ENCODE data around the gene LRRC4C.
A peak's percentile ranks its signal among the peaks of the same experiment; 100 is the strongest.

The LRRC4C gene

DNA sequence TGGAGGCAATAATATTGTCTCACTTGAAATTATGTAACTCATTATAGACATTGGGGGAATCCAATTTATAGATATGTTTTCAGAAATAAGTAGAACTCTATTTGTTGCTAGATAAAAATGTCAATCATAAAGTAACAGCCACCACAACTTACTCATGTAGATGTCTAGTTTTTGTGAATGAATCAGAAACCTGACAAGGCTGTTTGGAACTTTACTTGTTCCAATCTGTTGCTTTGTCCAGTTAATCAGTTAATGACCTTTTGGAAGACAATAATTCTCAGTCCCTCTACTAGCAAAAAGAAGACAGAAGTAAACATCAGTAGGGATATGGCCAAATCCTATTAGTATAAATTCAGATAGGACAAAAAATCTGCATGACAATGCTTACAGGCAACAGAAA is 1143.3 kb downstream of the LRRC4C start:
- no peaks in the 10 kb centered on the region for H3K36me3 ChIP-seq (ENCODE audit: control insufficient read depth in 1 of 2, insufficient read depth in 2 of 2, low read length in 2 of 2)
- no peak for DNase-seq
- H4K8ac ChIP-seq (ENCODE audit: low read depth, low read length) = no peak overlapping the region
- no peak overlapping the region for H2AFZ ChIP-seq (ENCODE audit: insufficient read depth, low read length, poor library complexity)
- no peak overlapping the region for H3K14ac ChIP-seq (ENCODE audit: low read length)
- H3K79me2 ChIP-seq (ENCODE audit: control insufficient read depth, insufficient read depth, low read length, poor library complexity) = no peaks in the 10 kb centered on the region
- no peak overlapping the region for H3K4me3 ChIP-seq (ENCODE audit: low read depth, low read length)
- H4K91ac ChIP-seq (ENCODE audit: low read depth, low read length) = no peak overlapping the region
- H3K23ac ChIP-seq (ENCODE audit: low read length) = no peak overlapping the region
- no peak overlapping the region for H2BK120ac ChIP-seq (ENCODE audit: insufficient read depth, low read length, poor library complexity)
- no peak overlapping the region for H3K4ac ChIP-seq (ENCODE audit: low read depth, low read length)
- no peak overlapping the region for H3K27ac ChIP-seq (ENCODE audit: low read depth, low read length)
- H4K12ac ChIP-seq (ENCODE audit: low read depth, low read length) = no peak overlapping the region
- no peaks in the 10 kb centered on the region for H3K9me3 ChIP-seq (ENCODE audit: insufficient read depth, low read depth, low read length)
- no peak overlapping the region for H2BK12ac ChIP-seq (ENCODE audit: low read length)
- no peaks in the 10 kb centered on the region for H3K79me1 ChIP-seq (ENCODE audit: low read length)
- no peak overlapping the region for H2AK5ac ChIP-seq (ENCODE audit: low read length)
- H3K27me3 ChIP-seq (ENCODE audit: insufficient read depth, low read length) = no peaks in the 10 kb centered on the region
- H2BK5ac ChIP-seq (ENCODE audit: low read depth, low read length, poor library complexity) = no peak overlapping the region
- no peak overlapping the region for H3K9ac ChIP-seq (ENCODE audit: low read length)
- no peak overlapping the region for H3K4me2 ChIP-seq (ENCODE audit: low read length)
- no peaks in the 10 kb centered on the region for H3K4me1 ChIP-seq (ENCODE audit: control insufficient read depth in 1 of 2, insufficient read depth in 2 of 2, low read length in 2 of 2)
- H3K18ac ChIP-seq (ENCODE audit: low read length) = no peak overlapping the region

GRCh38 chr11:40315122-40315521 is 1144.3 kb downstream of the LRRC4C start:
- no peak overlapping the region for H2AFZ ChIP-seq (ENCODE audit: insufficient read depth, low read length, poor library complexity)
- H3K14ac ChIP-seq (ENCODE audit: low read length) = no peak overlapping the region
- no peak overlapping the region for H4K12ac ChIP-seq (ENCODE audit: low read depth, low read length)
- H3K18ac ChIP-seq (ENCODE audit: low read length) = no peak overlapping the region
- no peaks in the 10 kb centered on the region for H3K4me1 ChIP-seq (ENCODE audit: control insufficient read depth in 1 of 2, insufficient read depth in 2 of 2, low read length in 2 of 2)
- no peak overlapping the region for H3K4me3 ChIP-seq (ENCODE audit: low read depth, low read length)
- no peaks in the 10 kb centered on the region for H3K27me3 ChIP-seq (ENCODE audit: insufficient read depth, low read length)
- no peak overlapping the region for H3K9ac ChIP-seq (ENCODE audit: low read length)
- H2BK120ac ChIP-seq (ENCODE audit: insufficient read depth, low read length, poor library complexity) = no peak overlapping the region
- H2BK12ac ChIP-seq (ENCODE audit: low read length) = no peak overlapping the region
- no peak for DNase-seq
- no peak overlapping the region for H3K27ac ChIP-seq (ENCODE audit: low read depth, low read length)
- H4K8ac ChIP-seq (ENCODE audit: low read depth, low read length) = no peak overlapping the region
- no peaks in the 10 kb centered on the region for H3K36me3 ChIP-seq (ENCODE audit: control insufficient read depth in 1 of 2, insufficient read depth in 2 of 2, low read length in 2 of 2)
- H2AK5ac ChIP-seq (ENCODE audit: low read length) = no peak overlapping the region
- no peaks in the 10 kb centered on the region for H3K9me3 ChIP-seq (ENCODE audit: insufficient read depth, low read depth, low read length)
- H3K79me1 ChIP-seq (ENCODE audit: low read length) = no peaks in the 10 kb centered on the region
- no peak overlapping the region for H4K91ac ChIP-seq (ENCODE audit: low read depth, low read length)
- no peak overlapping the region for H2BK5ac ChIP-seq (ENCODE audit: low read depth, low read length, poor library complexity)
- no CpG with 5 or more reads among the region's 1 CpG for WGBS (ENCODE audit: extremely low coverage, insufficient coverage, insufficient read length)
- H3K4ac ChIP-seq (ENCODE audit: low read depth, low read length) = no peak overlapping the region
- no peak overlapping the region for H3K23ac ChIP-seq (ENCODE audit: low read length)
- H3K4me2 ChIP-seq (ENCODE audit: low read length) = no peak overlapping the region
- no peaks in the 10 kb centered on the region for H3K79me2 ChIP-seq (ENCODE audit: control insufficient read depth, insufficient read depth, low read length, poor library complexity)

DNA sequence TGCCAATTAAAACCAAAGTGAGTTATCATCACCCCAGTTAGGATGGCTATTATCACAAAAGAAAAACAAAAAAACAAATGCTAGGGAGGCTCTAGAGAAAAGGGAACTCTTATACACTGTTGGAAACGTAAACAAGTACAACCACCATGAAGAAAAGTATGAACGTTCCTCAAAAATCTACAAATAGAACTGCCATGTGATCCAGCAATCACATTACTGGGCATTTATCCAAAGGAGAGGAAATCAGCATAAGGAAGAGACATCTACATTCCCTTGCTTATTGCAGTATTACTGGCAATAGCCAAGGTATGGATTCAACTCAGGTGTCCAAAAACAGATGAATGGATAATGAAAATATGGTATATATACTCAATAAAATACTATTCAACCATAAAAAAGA is 1145.1 kb downstream of the LRRC4C start:
- Histone ChIP-seq H4K12ac (ENCODE audit: low read depth, low read length) (no peak overlapping the region), H3K14ac (ENCODE audit: low read length) (no peak overlapping the region), H3K79me1 (ENCODE audit: low read length) (no peaks in the 10 kb centered on the region), H3K23ac (ENCODE audit: low read length) (no peak overlapping the region), H4K8ac (ENCODE audit: low read depth, low read length) (no peak overlapping the region), H3K18ac (ENCODE audit: low read length) (no peak overlapping the region), H3K4me2 (ENCODE audit: low read length) (no peak overlapping the region), H2BK5ac (ENCODE audit: low read depth, low read length, poor library complexity) (no peak overlapping the region), H3K4me3 (ENCODE audit: low read depth, low read length) (no peak overlapping the region), H3K27ac (ENCODE audit: low read depth, low read length) (no peak overlapping the region), H2BK12ac (ENCODE audit: low read length) (no peak overlapping the region), H2AFZ (ENCODE audit: insufficient read depth, low read length, poor library complexity) (no peak overlapping the region), H3K4me1 (ENCODE audit: control insufficient read depth in 1 of 2, insufficient read depth in 2 of 2, low read length in 2 of 2) (no peaks in the 10 kb centered on the region), H4K91ac (ENCODE audit: low read depth, low read length) (no peak overlapping the region), H3K4ac (ENCODE audit: low read depth, low read length) (no peak overlapping the region), H3K9ac (ENCODE audit: low read length) (no peak overlapping the region), H2BK120ac (ENCODE audit: insufficient read depth, low read length, poor library complexity) (no peak overlapping the region), H3K36me3 (ENCODE audit: control insufficient read depth in 1 of 2, insufficient read depth in 2 of 2, low read length in 2 of 2) (no peaks in the 10 kb centered on the region), H3K27me3 (ENCODE audit: insufficient read depth, low read length) (no peaks in the 10 kb centered on the region), H3K79me2 (ENCODE audit: control insufficient read depth, insufficient read depth, low read length, poor library complexity) (no peaks in the 10 kb centered on the region), H3K9me3 (ENCODE audit: insufficient read depth, low read depth, low read length) (no peaks in the 10 kb centered on the region), H2AK5ac (ENCODE audit: low read length) (no peak overlapping the region)
- no peak for DNase-seq
- WGBS (ENCODE audit: extremely low coverage, insufficient coverage, insufficient read length) = no CpG with 5 or more reads among the region's 2 CpGs

DNA sequence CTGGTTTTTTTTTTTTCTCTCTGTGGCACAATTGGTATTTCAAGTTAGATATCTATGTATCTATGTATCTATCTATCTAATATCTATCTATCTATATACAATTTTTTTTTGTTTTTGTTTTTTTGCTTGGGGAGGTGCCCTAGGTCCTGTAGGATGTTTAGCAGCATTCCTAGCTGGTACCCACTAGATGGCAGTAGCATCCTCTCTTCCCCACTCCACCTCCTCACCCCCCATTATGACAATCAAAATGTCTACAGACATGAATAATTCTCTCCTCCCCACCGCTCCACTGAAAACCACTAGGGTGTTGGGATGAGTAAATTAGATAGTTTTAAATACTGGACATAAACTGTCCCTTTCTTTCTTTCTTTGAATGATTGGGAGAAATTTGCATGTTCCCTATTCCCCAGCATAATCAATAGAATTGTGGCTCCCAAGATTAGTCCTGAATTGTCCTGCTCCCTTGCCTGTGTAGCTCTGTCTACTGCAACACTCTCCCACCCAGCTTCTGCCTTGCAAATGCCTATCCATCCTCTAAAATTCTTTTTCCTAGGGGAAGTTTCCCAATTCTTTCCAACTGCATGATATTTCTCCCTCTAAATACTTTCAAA is 1152.4 kb downstream of the LRRC4C start:
- DNase-seq = peak in 1 of 2 donors; percentile 7
- Histone ChIP-seq H2BK120ac (ENCODE audit: insufficient read depth, low read length, poor library complexity) (no peak overlapping the region), H3K4me3 (ENCODE audit: low read depth, low read length) (no peak overlapping the region), H3K36me3 (ENCODE audit: control insufficient read depth in 1 of 2, insufficient read depth in 2 of 2, low read length in 2 of 2) (no peaks in the 10 kb centered on the region), H4K91ac (ENCODE audit: low read depth, low read length) (no peak overlapping the region), H3K79me1 (ENCODE audit: low read length) (no peaks in the 10 kb centered on the region), H2AFZ (ENCODE audit: insufficient read depth, low read length, poor library complexity) (no peak overlapping the region), H3K18ac (ENCODE audit: low read length) (no peak overlapping the region), H3K23ac (ENCODE audit: low read length) (no peak overlapping the region), H3K27ac (ENCODE audit: low read depth, low read length) (no peak overlapping the region), H3K4me1 (ENCODE audit: control insufficient read depth in 1 of 2, insufficient read depth in 2 of 2, low read length in 2 of 2) (no peaks in the 10 kb centered on the region), H2BK5ac (ENCODE audit: low read depth, low read length, poor library complexity) (no peak overlapping the region), H3K4ac (ENCODE audit: low read depth, low read length) (no peak overlapping the region), H3K79me2 (ENCODE audit: control insufficient read depth, insufficient read depth, low read length, poor library complexity) (no peaks in the 10 kb centered on the region), H3K14ac (ENCODE audit: low read length) (no peak overlapping the region), H3K27me3 (ENCODE audit: insufficient read depth, low read length) (no peaks in the 10 kb centered on the region), H4K8ac (ENCODE audit: low read depth, low read length) (no peak overlapping the region), H2BK12ac (ENCODE audit: low read length) (no peak overlapping the region), H3K9me3 (ENCODE audit: insufficient read depth, low read depth, low read length) (no peaks in the 10 kb centered on the region), H4K12ac (ENCODE audit: low read depth, low read length) (no peak overlapping the region), H3K9ac (ENCODE audit: low read length) (no peak overlapping the region), H3K4me2 (ENCODE audit: low read length) (no peak overlapping the region), H2AK5ac (ENCODE audit: low read length) (no peak overlapping the region)
- no CpG with 5 or more reads among the region's 1 CpG for WGBS (ENCODE audit: extremely low coverage, insufficient coverage, insufficient read length)
